ENCODE measurements around the gene TMEM63A.
A peak's percentile ranks its signal among the peaks of the same experiment; 100 is the strongest.

Gene TMEM63A

GRCh38 chr1:225917101-225917500, 34.9 kb upstream of the TMEM63A start:
- peak overlapping the region; percentile 2; the same call in 1 of the 2 replicates for H3K27ac ChIP-seq
- no peak for TF ChIP-seq CTCF (IDR thresholded peaks at IDR 0.05)
- TF ChIP-seq ZFX (IDR thresholded peaks at IDR 0.05; ENCODE audit: borderline replicate concordance), result no peak

GRCh38 chr1:225915538-225915991, 33.4 kb upstream of the TMEM63A start:
- H3K27ac ChIP-seq, result no peak overlapping the region
- TF ChIP-seq ZFX (IDR thresholded peaks at IDR 0.05; ENCODE audit: borderline replicate concordance) (no peak), CTCF (IDR thresholded peaks at IDR 0.05) (no peak)

- no peak for TF ChIP-seq ZFX (IDR thresholded peaks at IDR 0.05; ENCODE audit: borderline replicate concordance)
- TF ChIP-seq CTCF (IDR thresholded peaks at IDR 0.05), result no peak
- H3K27ac ChIP-seq, result no peak overlapping the region
These were observed 32.8 kb upstream of the TMEM63A start for GRCh38 chr1:225914947-225915346.

GRCh38 chr1:225914391-225914790, 32.2 kb upstream of the TMEM63A start:
- TF ChIP-seq CTCF (IDR thresholded peaks at IDR 0.05) (no peak), ZFX (IDR thresholded peaks at IDR 0.05; ENCODE audit: borderline replicate concordance) (no peak)
- H3K27ac ChIP-seq, result no peak overlapping the region

GRCh38 chr1:225911191-225912130, 29.3 kb upstream of the TMEM63A start:
- no peak overlapping the region for H3K27ac ChIP-seq
- TF ChIP-seq CTCF (IDR thresholded peaks at IDR 0.05), result peak; percentile 100
- no peak for TF ChIP-seq ZFX (IDR thresholded peaks at IDR 0.05; ENCODE audit: borderline replicate concordance)

- TF ChIP-seq ZFX (IDR thresholded peaks at IDR 0.05; ENCODE audit: borderline replicate concordance), result no peak
- no peak for TF ChIP-seq CTCF (IDR thresholded peaks at IDR 0.05)
These were observed 27.3 kb upstream of the TMEM63A start for GRCh38 chr1:225909477-225909876.

GRCh38 chr1:225908773-225909172, 26.6 kb upstream of the TMEM63A start:
- no peak overlapping the region for H3K27ac ChIP-seq
- TF ChIP-seq CTCF (IDR thresholded peaks at IDR 0.05) (no peak), ZFX (IDR thresholded peaks at IDR 0.05; ENCODE audit: borderline replicate concordance) (no peak)

More at GRCh38 chr1:225909477-225909876, 27.3 kb upstream of the TMEM63A start:
- no peak overlapping the region for H3K27ac ChIP-seq
